ENCODE results near the gene CPT1A.
A peak's percentile ranks its signal among the peaks of the same experiment; 100 is the strongest.

CPT1A gene

GRCh38 chr11:68848429-68848828 is 6.7 kb upstream of the CPT1A start:
- Histone ChIP-seq H3K27me3 (peaks cover 11% of the 10 kb centered on the region), H3K27ac (no peak overlapping the region)
- TF ChIP-seq CTCF (IDR thresholded peaks at IDR 0.05), result no peak

GRCh38 chr11:68847395-68847794 is 5.7 kb upstream of the CPT1A start:
- H3K27me3 ChIP-seq, result peaks cover 1% of the 10 kb centered on the region
- no peak overlapping the region for H3K27ac ChIP-seq

More at GRCh38 chr11:68848429-68848828, 6.7 kb upstream of the CPT1A start:
- peaks cover 20 to 23% of the 10 kb centered on the region in 2 experiments for H3K4me1 ChIP-seq (ENCODE audit: control insufficient read depth in 1 of 2, insufficient read depth in 1 of 2, low read depth in 1 of 2, low read length in 1 of 2)
- H3K9me3 ChIP-seq, result no peaks in the 10 kb centered on the region
- H3K4me3 ChIP-seq (ENCODE audit: low read depth in 1 of 2, low read length in 1 of 2), result no peak overlapping the region
- H3K36me3 ChIP-seq, result no peaks in the 10 kb centered on the region

GRCh38 chr11:68845351-68846002 is 3.8 kb upstream of the CPT1A start:
- TF ChIP-seq CTCF (IDR thresholded peaks at IDR 0.05), result no peak
- no peaks in the 10 kb centered on the region for H3K36me3 ChIP-seq
- H3K27me3 ChIP-seq, result no peaks in the 10 kb centered on the region
- H3K4me1 ChIP-seq (ENCODE audit: control insufficient read depth in 1 of 2, insufficient read depth in 1 of 2, low read depth in 1 of 2, low read length in 1 of 2), result peaks cover 41 to 46% of the 10 kb centered on the region in 2 experiments
- H3K9me3 ChIP-seq, result no peaks in the 10 kb centered on the region
- H3K27ac ChIP-seq, result no peak overlapping the region
- no peak overlapping the region for H3K4me3 ChIP-seq (ENCODE audit: low read depth in 1 of 2, low read length in 1 of 2)

More at GRCh38 chr11:68847395-68847794, 5.7 kb upstream of the CPT1A start:
- TF ChIP-seq CTCF (IDR thresholded peaks at IDR 0.05), result no peak
- Histone ChIP-seq H3K4me1 (ENCODE audit: control insufficient read depth in 1 of 2, insufficient read depth in 1 of 2, low read depth in 1 of 2, low read length in 1 of 2) (peaks cover 28 to 34% of the 10 kb centered on the region in 2 experiments), H3K36me3 (no peaks in the 10 kb centered on the region), H3K9me3 (no peaks in the 10 kb centered on the region), H3K4me3 (ENCODE audit: low read depth in 1 of 2, low read length in 1 of 2) (no peak overlapping the region)

GRCh38 chr11:68844801-68845200 is 3.1 kb upstream of the CPT1A start:
- H3K4me1 ChIP-seq (ENCODE audit: control insufficient read depth in 1 of 2, insufficient read depth in 1 of 2, low read depth in 1 of 2, low read length in 1 of 2), result peaks cover 48 to 53% of the 10 kb centered on the region in 2 experiments
- no peaks in the 10 kb centered on the region for H3K36me3 ChIP-seq
- no peak overlapping the region for H3K4me3 ChIP-seq (ENCODE audit: low read depth in 1 of 2, low read length in 1 of 2)
- H3K9me3 ChIP-seq, result no peaks in the 10 kb centered on the region
- no peaks in the 10 kb centered on the region for H3K27me3 ChIP-seq
- H3K27ac ChIP-seq, result no peak overlapping the region
- no peak for TF ChIP-seq CTCF (IDR thresholded peaks at IDR 0.05)

GRCh38 chr11:68844376-68844775 is 2.7 kb upstream of the CPT1A start:
- Histone ChIP-seq H3K9me3 (no peaks in the 10 kb centered on the region), H3K36me3 (no peaks in the 10 kb centered on the region), H3K27ac (peak overlapping the region; percentile 81), H3K27me3 (no peaks in the 10 kb centered on the region), H3K4me1 (ENCODE audit: control insufficient read depth in 1 of 2, insufficient read depth in 1 of 2, low read depth in 1 of 2, low read length in 1 of 2) (peaks cover 52 to 57% of the 10 kb centered on the region in 2 experiments), H3K4me3 (ENCODE audit: low read depth in 1 of 2, low read length in 1 of 2) (peak overlapping the region; percentile 70 to 85)
- no peak for TF ChIP-seq CTCF (IDR thresholded peaks at IDR 0.05)

Data from neutrophil (primary cell).